Measurements from ENCODE around the gene PRCC.
A peak's percentile ranks its signal among the peaks of the same experiment; 100 is the strongest.

PRCC gene

GRCh38 chr1:156745881-156746280 is 21.5 kb upstream of the PRCC start:
- H3K27ac ChIP-seq (replicated peaks; ENCODE audit: low read length), result peak overlapping the region; percentile 100
- H2AK5ac ChIP-seq (ENCODE audit: low read depth, low read length), result peak overlapping the region; percentile 42
- H3K4me2 ChIP-seq (ENCODE audit: insufficient read depth, low read length, poor library complexity, severe bottlenecking), result peak overlapping the region; percentile 74
- H3K4me3 ChIP-seq (ENCODE audit: low read length in 2 of 2), result peak overlapping the region in 1 of 2 donors; percentile 59
- WGBS, 2 donors (ENCODE audit: extremely low coverage in 2 of 2, insufficient read length in 2 of 2, insufficient replicate concordance in 1 of 2), result no CpG with 5 or more reads among the region's 3 CpGs
- no peak overlapping the region for H3K23ac ChIP-seq (ENCODE audit: low read depth, low read length, poor library complexity)
- H2BK5ac ChIP-seq (ENCODE audit: low read length), result peak overlapping the region; percentile 100
- H3K36me3 ChIP-seq (replicated peaks in 1 of 2; ENCODE audit: control insufficient read depth in 2 of 2, insufficient read depth in 2 of 2, low read length in 2 of 2), result peaks cover 24 to 59% of the 10 kb centered on the region in 2 donors
- H2BK120ac ChIP-seq (ENCODE audit: low read depth, low read length), result no peak overlapping the region
- no peak overlapping the region for H4K91ac ChIP-seq (ENCODE audit: low read depth, low read length, poor library complexity)
- H3K79me1 ChIP-seq (ENCODE audit: low read depth, low read length), result peaks cover 7% of the 10 kb centered on the region
- H3K27me3 ChIP-seq (ENCODE audit: control insufficient read depth in 3 of 3, insufficient read depth in 3 of 3, low read depth in 1 of 3, low read length in 3 of 3), result no peaks in the 10 kb centered on the region
- H3K9ac ChIP-seq (ENCODE audit: low read depth, low read length, poor library complexity), result no peak overlapping the region
- peak overlapping the region; percentile 94 for H3K18ac ChIP-seq (ENCODE audit: low read length)
- no peak for DNase-seq (ENCODE audit: low spot score)
- H2BK15ac ChIP-seq (ENCODE audit: low read length), result no peak overlapping the region
- no peak overlapping the region for H3K14ac ChIP-seq (ENCODE audit: low read length)
- H4K8ac ChIP-seq (ENCODE audit: low read depth, low read length), result no peak overlapping the region
- no peaks in the 10 kb centered on the region for H3K9me3 ChIP-seq (replicated peaks in 1 of 2; ENCODE audit: control insufficient read depth in 2 of 2, insufficient read depth in 1 of 2, low read depth in 1 of 2, low read length in 2 of 2)
- H2BK12ac ChIP-seq (ENCODE audit: low read length), result no peak overlapping the region
- H3K4ac ChIP-seq (ENCODE audit: low read length), result no peak overlapping the region
- H3K4me1 ChIP-seq (ENCODE audit: control insufficient read depth in 2 of 2, insufficient read depth in 1 of 2, low read depth in 1 of 2, low read length in 2 of 2), result peaks cover 36 to 47% of the 10 kb centered on the region in 2 donors
- no peak overlapping the region for H2AFZ ChIP-seq (ENCODE audit: low read length)

- Histone ChIP-seq H2BK120ac (ENCODE audit: low read depth, low read length) (no peak overlapping the region), H3K4me2 (ENCODE audit: insufficient read depth, low read length, poor library complexity, severe bottlenecking) (peak overlapping the region; percentile 74), H2AFZ (ENCODE audit: low read length) (no peak overlapping the region), H3K27ac (replicated peaks; ENCODE audit: low read length) (peak overlapping the region; percentile 100), H3K4me3 (ENCODE audit: low read length in 2 of 2) (peak overlapping the region in 1 of 2 donors; percentile 59), H3K23ac (ENCODE audit: low read depth, low read length, poor library complexity) (peak overlapping the region; percentile 26), H2AK5ac (ENCODE audit: low read depth, low read length) (peak overlapping the region; percentile 42), H3K27me3 (ENCODE audit: control insufficient read depth in 3 of 3, insufficient read depth in 3 of 3, low read depth in 1 of 3, low read length in 3 of 3) (no peaks in the 10 kb centered on the region), H3K79me1 (ENCODE audit: low read depth, low read length) (peaks cover 7% of the 10 kb centered on the region), H2BK15ac (ENCODE audit: low read length) (no peak overlapping the region), H3K18ac (ENCODE audit: low read length) (peak overlapping the region; percentile 94), H3K36me3 (replicated peaks in 1 of 2; ENCODE audit: control insufficient read depth in 2 of 2, insufficient read depth in 2 of 2, low read length in 2 of 2) (peaks cover 24 to 59% of the 10 kb centered on the region in 2 donors), H3K4me1 (ENCODE audit: control insufficient read depth in 2 of 2, insufficient read depth in 1 of 2, low read depth in 1 of 2, low read length in 2 of 2) (peaks cover 35 to 46% of the 10 kb centered on the region in 2 donors), H4K8ac (ENCODE audit: low read depth, low read length) (no peak overlapping the region), H2BK5ac (ENCODE audit: low read length) (peak overlapping the region; percentile 100), H3K14ac (ENCODE audit: low read length) (no peak overlapping the region), H2BK12ac (ENCODE audit: low read length) (no peak overlapping the region), H3K9ac (ENCODE audit: low read depth, low read length, poor library complexity) (no peak overlapping the region), H3K9me3 (replicated peaks in 1 of 2; ENCODE audit: control insufficient read depth in 2 of 2, insufficient read depth in 1 of 2, low read depth in 1 of 2, low read length in 2 of 2) (no peaks in the 10 kb centered on the region), H4K91ac (ENCODE audit: low read depth, low read length, poor library complexity) (no peak overlapping the region), H3K4ac (ENCODE audit: low read length) (no peak overlapping the region)
- WGBS, 2 donors (ENCODE audit: extremely low coverage in 2 of 2, insufficient read length in 2 of 2, insufficient replicate concordance in 1 of 2), result no CpG with 5 or more reads among the region's 9 CpGs
- no peak for DNase-seq (ENCODE audit: low spot score)
Measured at GRCh38 chr1:156746406-156746727, 21.0 kb upstream of the PRCC start.

GRCh38 chr1:156746728-156747631 is 20.4 kb upstream of the PRCC start:
- H2AFZ ChIP-seq (ENCODE audit: low read length), result peak overlapping the region; percentile 76
- peak overlapping the region; percentile 59 to 78 for H3K4me3 ChIP-seq (ENCODE audit: low read length in 2 of 2)
- no peaks in the 10 kb centered on the region for H3K27me3 ChIP-seq (ENCODE audit: control insufficient read depth in 3 of 3, insufficient read depth in 3 of 3, low read depth in 1 of 3, low read length in 3 of 3)
- H3K4me1 ChIP-seq (ENCODE audit: control insufficient read depth in 2 of 2, insufficient read depth in 1 of 2, low read depth in 1 of 2, low read length in 2 of 2), result peaks cover 33 to 41% of the 10 kb centered on the region in 2 donors
- peak overlapping the region; percentile 82 for H3K23ac ChIP-seq (ENCODE audit: low read depth, low read length, poor library complexity)
- H3K4me2 ChIP-seq (ENCODE audit: insufficient read depth, low read length, poor library complexity, severe bottlenecking), result peak overlapping the region; percentile 99
- peak overlapping the region; percentile 100 for H3K27ac ChIP-seq (replicated peaks; ENCODE audit: low read length)
- peak overlapping the region; percentile 97 for H4K91ac ChIP-seq (ENCODE audit: low read depth, low read length, poor library complexity)
- H3K14ac ChIP-seq (ENCODE audit: low read length), result peak overlapping the region; percentile 85
- H2AK5ac ChIP-seq (ENCODE audit: low read depth, low read length), result peak overlapping the region; percentile 99
- H4K8ac ChIP-seq (ENCODE audit: low read depth, low read length), result no peak overlapping the region
- DNase-seq (ENCODE audit: low spot score), result peak; percentile 86
- H2BK15ac ChIP-seq (ENCODE audit: low read length), result peak overlapping the region; percentile 23
- peak overlapping the region; percentile 100 for H2BK5ac ChIP-seq (ENCODE audit: low read length)
- H2BK120ac ChIP-seq (ENCODE audit: low read depth, low read length), result peak overlapping the region; percentile 98
- H3K18ac ChIP-seq (ENCODE audit: low read length), result peak overlapping the region; percentile 100
- WGBS, 2 donors (ENCODE audit: extremely low coverage in 2 of 2, insufficient read length in 2 of 2, insufficient replicate concordance in 1 of 2), result no CpG with 5 or more reads among the region's 29 CpGs
- H3K79me1 ChIP-seq (ENCODE audit: low read depth, low read length), result peaks cover 9% of the 10 kb centered on the region
- H3K4ac ChIP-seq (ENCODE audit: low read length), result peak overlapping the region; percentile 69
- H3K36me3 ChIP-seq (replicated peaks in 1 of 2; ENCODE audit: control insufficient read depth in 2 of 2, insufficient read depth in 2 of 2, low read length in 2 of 2), result peaks cover 21 to 53% of the 10 kb centered on the region in 2 donors
- peak overlapping the region; percentile 4 for H2BK12ac ChIP-seq (ENCODE audit: low read length)
- H3K9me3 ChIP-seq (replicated peaks in 1 of 2; ENCODE audit: control insufficient read depth in 2 of 2, insufficient read depth in 1 of 2, low read depth in 1 of 2, low read length in 2 of 2), result no peaks in the 10 kb centered on the region
- H3K9ac ChIP-seq (ENCODE audit: low read depth, low read length, poor library complexity), result peak overlapping the region; percentile 91

All from neuronal stem cell (in vitro differentiated cells).